GM19099 (cell line): Measurements from ENCODE around the gene CDADC1.

Source experiments
- POLR2A ChIP-seq: IDR thresholded peaks from 3 replicates; pipeline ENCODE4 v1.6.1; 2011; ENCODE audit warnings: low read depth; ENCODE audit not compliant: insufficient read length; ENCODE audit errors: extremely low read depth

Gene CDADC1

DNA sequence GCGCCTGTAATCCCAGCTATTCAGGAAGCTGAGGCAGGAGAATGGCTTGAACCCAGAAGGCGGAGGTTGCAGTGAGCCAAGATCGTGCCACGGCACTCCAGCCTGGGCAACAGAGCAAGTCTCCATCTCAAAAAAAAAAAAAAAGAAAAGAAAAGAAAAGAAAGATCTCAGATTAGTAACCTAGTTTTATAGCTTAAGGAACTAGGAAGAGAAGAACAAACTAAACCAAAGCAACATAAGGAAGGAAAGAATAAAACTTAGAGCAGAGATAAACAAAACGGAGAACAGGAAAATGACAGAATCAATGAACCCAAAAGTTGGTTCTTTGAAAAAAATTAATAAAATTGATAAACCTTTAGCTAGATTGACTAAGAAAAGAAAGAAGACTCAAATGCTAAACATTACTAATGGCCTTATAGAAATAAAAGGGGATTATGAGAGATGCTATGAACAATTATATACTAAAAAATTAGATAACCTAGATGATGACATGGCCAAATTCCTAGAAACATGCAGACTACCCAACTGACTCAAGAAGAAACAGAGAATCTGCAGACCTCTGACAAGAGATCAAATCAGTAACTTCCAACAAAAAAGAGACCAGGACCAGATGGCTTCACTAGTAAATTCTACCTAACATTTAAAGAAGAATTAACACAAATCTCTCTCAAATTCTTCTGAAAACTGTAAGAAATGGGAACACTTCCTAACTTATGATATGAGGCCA, 68.2 kb downstream of the CDADC1 start:
- TF ChIP-seq POLR2A, result no peak

DNA sequence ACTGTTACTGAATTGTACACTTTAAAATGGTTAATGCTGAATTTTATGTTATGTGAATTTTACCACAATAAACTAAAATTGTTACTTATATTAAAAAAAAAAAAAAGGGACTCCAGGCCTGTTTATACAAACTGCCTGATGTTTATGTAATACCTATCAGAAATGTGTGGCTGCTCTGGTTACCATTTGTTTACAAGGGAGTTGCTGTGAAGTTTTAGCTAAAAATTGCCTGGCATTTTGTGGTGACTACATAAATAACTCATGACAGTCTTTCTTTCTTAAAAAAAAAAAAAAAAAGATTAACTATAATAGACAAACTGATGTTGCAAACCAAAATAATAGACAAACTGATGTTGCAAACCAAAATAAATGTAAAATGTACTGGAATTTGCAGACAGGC, 71.8 kb downstream of the CDADC1 start:
- no peak for TF ChIP-seq POLR2A

DNA sequence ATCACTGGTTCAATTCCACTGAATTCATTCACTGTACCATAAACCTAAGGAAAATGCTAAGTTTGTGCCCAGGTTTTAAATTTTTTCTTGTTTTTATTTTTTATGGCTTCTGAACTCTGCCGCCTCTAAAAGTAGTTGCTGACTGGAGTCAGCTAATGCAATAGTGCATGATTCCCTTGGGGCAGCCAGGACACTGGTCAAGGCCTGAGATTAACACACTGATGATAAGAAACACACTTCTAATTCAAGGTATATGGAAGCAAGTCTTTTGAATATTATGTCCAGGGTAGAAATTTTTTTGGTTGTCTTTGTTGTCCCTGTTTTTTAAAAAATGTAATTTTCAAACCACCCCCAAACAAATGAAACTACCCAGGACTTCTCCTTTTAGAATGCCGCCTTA, 72.2 kb downstream of the CDADC1 start:
- TF ChIP-seq POLR2A, result no peak

DNA sequence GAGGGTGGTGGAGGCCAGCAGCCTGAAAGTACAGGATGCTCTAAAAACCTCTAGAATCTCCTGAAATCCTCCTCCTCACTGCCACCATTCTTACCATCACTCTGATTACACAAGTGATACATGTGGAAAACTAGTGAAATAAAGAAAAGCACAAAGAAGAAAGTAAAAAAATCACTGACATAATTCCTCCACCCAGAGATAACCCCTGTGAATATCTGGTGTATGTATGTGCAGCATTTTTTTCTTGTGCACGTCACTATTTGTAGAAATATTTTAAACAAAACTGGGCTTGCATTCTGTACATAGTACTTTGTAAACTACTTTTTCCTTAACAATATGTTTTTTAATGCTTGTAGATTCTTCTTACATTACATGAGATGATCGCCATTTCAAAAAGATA, 73.2 kb downstream of the CDADC1 start:
- no peak for TF ChIP-seq POLR2A

DNA sequence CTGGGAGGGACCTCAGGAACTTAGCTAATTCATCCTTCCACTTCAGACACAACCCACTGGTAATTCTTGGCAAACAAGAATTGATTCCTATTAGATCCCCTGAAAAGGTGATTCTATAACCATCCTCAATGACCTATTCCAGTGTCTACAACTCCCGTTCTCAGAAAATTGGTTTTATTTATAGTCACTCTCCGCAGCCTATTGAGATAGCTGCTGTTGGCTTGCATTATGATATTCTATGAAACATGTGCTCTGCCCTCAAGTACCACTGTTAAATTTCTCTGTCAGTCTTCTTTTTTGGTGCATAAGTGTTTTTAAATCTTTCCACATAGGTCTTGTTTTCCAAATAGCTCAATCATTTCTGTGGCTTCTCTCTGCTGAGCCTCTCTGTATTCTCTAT, 75.0 kb downstream of the CDADC1 start:
- no peak for TF ChIP-seq POLR2A

DNA sequence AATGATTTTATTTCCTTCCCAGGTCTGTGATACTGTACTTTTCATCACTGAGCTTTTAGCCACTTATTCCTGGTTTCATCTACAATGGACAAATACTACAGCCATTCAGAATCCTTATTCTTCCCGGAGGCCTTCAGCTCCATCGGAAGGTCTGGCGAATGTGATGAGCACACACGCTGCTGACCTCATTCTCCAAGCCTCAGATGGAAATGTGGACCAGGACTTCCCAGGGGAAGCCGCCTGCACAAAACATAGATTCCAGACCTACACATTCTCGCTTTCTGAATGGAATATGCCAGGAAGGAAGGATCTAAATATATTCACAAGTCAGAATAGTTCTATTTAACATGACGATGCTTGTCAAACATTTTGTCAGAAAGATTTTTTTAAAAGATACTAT, 75.6 kb downstream of the CDADC1 start:
- TF ChIP-seq POLR2A, result no peak

DNA sequence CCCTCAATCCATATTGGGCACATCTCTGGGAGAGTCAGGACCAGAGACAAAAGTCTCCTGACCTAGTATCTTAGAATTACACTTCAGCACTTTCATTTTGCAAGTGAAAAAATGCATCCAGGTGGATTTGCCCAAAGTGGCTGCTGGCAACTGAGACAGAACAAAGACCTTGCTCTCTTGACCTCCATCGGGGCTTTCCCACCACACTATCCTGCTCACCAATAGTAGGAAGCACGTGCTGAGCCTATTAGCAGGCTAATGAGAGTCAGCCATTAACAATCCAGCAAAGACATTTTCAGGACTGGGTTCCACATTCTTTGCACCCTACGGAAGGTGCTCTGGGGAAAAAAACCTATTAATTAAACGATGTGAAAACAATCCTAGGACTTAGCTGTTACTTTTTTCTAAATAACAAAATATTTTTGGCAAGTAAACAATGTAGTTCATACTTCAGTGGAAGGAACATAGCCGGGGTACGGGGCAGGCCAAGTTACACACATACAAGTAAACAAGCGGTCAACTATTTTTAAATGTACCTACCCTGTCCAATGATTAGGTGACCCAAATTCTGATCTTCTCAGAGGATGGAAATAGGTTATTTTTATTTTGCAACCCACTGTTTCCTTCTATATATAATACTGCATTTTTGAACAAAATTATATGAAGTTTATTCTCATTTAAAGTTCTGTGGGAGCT, 78.6 kb downstream of the CDADC1 start:
- no peak for TF ChIP-seq POLR2A

DNA sequence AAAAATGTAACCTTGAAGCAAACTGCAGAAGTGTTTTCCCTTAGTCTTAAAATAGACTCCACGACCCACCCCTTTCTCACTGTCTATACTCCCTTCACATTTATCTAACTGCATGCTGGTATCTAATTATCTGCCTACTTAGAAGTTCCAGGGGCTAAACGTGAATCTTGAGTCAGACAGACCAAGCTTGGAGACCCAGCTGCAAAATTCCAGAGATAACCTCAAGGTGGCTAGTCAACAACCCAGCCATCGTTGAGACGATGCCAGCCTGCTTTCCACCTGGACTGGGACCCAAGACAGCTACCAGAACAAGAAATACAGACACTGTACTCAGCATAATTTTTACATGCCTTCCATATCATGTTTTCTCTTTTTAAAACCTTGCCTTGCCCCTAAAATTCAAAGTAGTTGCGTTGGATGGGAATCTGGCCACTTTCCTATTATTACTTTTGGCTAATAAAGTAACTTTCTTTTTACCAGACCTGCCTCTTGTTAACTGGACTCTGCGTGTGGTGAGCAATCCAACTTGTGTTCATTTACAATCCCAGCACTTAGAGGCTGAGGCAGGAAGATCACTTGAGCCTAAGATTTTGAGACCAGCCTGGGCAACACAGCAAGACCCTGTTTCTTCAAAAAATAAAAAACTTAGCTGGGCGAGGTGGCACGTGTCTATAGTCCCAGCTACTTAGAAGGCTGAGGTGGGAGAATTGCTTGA, 82.3 kb downstream of the CDADC1 start:
- TF ChIP-seq POLR2A, result no peak

DNA sequence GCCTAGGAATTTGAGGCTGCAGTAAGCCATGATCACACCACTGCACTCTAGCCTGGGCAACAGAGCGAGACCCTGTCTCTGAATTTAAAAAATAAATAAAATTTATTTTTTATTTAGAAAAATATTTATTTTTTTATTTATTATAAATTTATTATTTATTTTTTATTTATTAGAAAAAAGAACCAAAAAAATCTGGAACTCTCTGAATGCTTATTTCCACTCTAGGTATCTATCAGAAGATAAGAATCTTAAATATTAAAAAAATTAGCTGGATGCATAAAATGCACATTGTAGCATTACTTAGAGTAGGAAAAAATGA, 82.8 kb downstream of the CDADC1 start:
- TF ChIP-seq POLR2A, result no peak

DNA sequence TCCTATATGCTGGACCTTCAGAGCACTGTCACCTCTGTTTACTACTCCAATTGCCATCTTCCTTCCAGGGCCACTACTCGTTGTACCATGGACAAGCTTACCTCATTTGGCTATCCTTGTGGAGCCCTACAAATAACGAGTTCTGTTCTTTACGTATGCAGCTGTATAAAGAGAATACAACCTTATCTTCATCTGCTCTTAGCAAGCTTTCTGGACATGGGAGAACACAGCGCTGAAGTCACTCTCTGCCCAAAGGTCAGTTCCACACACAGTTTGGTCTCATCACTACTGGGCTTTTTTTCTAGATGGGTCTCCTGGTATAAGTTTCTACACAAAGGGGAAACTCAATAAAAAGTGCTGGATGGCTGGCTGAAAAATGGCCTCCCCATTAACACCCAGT, 88.9 kb downstream of the CDADC1 start:
- no peak for TF ChIP-seq POLR2A

DNA sequence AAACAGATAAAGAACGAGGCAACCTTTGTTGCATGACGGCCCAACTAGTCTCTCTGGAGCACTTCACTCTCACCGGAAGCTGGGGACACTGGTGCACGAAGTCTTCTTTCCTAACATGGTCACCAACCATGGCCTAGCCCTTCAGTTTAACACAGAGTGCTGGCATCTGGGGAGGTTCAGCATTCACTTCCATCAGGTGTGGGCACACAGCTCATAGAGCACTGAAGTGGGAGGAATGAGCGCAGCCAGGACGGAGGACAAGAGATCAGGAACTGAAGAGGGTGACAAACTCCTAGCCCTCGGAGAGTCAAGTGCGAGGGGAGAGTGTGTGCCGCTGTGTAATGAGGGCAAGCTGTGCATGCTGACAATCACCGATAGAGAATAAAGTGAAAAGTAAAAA, 92.4 kb downstream of the CDADC1 start:
- no peak for TF ChIP-seq POLR2A

DNA sequence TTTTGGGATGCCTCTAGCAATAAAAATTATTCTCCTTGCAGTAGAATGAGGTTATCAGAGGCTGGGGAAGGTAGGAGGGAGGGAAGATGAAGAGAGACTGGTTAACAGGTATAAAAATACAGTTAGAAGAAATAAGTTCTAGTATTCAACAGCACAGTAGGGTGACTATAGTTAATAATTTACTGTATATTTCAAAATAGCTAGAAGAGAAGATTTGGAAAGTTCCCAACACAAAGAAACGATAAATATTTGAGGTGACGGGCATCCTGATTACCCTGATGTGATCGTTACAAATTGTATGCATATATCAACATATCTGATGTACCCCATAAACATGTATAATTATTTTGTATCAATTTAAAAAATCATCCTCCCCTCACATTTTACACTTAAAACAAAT, 93.8 kb downstream of the CDADC1 start:
- TF ChIP-seq POLR2A, result no peak

DNA sequence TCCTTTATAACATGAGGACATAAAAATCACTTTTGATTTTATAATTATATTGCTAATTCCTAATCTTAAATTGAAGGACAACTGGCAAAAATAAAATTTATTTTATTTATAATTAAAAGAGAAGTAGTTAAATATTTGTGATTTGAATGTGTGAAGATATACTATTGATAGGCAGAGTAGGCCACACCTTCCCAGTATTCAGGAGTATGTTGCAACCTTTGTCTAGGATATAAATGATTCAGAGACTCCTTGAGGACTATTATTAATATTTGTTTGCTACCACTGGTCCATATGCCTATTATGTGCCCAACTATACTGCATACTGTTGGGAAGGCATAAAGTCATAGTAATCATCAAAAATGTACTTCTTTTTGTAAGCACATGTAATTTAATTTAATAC, 94.2 kb downstream of the CDADC1 start:
- no peak for TF ChIP-seq POLR2A

DNA sequence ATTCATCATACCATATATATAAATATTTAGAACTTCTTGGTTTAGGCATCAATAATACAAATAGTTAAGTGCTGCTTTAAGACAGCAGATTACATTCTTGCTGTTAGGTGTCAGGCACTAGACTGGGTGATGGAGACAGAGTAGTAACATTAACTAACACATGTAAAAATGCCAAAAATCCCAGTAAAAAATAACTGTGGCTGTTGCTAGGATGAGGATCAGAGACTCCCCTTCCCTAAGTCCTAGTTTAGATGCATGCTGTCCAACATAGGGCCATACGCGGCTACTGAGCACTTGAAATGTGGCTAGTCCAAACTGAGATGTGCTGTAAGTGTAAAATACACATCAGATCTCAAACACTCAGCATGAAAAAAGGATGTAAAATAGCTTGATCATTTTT, 94.7 kb downstream of the CDADC1 start:
- no peak for TF ChIP-seq POLR2A
